ENCODE data around the gene SCAPER. TPM values are rescaled to one million over a fixed set of nuclear protein-coding genes. Genes with fewer than 3 reads are reported as not detected.

Gene SCAPER, protein sequence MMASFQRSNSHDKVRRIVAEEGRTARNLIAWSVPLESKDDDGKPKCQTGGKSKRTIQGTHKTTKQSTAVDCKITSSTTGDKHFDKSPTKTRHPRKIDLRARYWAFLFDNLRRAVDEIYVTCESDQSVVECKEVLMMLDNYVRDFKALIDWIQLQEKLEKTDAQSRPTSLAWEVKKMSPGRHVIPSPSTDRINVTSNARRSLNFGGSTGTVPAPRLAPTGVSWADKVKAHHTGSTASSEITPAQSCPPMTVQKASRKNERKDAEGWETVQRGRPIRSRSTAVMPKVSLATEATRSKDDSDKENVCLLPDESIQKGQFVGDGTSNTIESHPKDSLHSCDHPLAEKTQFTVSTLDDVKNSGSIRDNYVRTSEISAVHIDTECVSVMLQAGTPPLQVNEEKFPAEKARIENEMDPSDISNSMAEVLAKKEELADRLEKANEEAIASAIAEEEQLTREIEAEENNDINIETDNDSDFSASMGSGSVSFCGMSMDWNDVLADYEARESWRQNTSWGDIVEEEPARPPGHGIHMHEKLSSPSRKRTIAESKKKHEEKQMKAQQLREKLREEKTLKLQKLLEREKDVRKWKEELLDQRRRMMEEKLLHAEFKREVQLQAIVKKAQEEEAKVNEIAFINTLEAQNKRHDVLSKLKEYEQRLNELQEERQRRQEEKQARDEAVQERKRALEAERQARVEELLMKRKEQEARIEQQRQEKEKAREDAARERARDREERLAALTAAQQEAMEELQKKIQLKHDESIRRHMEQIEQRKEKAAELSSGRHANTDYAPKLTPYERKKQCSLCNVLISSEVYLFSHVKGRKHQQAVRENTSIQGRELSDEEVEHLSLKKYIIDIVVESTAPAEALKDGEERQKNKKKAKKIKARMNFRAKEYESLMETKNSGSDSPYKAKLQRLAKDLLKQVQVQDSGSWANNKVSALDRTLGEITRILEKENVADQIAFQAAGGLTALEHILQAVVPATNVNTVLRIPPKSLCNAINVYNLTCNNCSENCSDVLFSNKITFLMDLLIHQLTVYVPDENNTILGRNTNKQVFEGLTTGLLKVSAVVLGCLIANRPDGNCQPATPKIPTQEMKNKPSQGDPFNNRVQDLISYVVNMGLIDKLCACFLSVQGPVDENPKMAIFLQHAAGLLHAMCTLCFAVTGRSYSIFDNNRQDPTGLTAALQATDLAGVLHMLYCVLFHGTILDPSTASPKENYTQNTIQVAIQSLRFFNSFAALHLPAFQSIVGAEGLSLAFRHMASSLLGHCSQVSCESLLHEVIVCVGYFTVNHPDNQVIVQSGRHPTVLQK (N-terminal part only)
- total RNA-seq (2022; extraction: Qiagen RNA extraction), result 2.4 to 4.4 TPM (median 3.6 TPM) in 5 replicates

DNA sequence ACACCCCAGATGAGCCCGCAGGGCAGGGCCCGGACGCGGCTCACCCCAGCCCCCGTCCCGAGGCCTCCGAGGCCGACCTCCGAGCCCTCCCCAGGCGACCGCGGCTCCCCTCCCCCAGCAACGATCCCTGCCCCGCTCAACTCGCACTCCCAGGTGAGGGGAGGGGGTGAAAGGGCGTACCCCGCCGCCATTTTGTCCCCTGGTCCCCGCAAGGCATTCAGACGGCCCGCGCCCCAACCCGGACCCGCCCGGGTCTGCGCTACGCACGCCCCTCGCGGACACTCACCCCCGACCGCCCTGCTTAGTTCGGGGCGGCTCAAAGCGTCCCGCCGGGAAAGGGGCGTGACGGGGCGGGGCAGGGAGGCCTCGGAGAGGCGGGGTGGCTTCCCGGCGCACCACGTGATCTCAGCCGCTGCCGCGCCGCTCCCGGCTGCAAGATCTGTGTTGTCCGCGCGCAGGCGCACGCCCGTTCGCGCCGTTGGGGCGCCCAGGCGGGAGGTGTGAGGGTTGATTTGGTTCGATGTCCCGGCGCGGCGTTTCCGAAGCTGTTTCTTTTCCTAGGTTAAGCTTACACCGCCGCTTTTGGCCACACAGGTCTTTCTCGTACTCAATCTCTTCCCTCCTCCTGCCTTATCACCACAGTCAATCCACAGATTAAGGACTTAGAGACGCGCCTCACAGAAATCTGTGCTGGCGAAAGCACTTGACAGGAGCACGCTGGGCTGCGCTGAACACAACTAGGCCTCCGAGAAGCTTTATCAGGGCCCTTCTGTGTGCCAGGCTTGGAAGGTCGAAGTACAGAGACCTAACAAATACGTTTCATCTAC lies at the start of gene SCAPER:
Gene SCAPER, minus strand, starts transcription at position 328 of the 827 bp plus-strand sequence. CDS start 21,523 bp downstream, outside the sequence.

DNA sequence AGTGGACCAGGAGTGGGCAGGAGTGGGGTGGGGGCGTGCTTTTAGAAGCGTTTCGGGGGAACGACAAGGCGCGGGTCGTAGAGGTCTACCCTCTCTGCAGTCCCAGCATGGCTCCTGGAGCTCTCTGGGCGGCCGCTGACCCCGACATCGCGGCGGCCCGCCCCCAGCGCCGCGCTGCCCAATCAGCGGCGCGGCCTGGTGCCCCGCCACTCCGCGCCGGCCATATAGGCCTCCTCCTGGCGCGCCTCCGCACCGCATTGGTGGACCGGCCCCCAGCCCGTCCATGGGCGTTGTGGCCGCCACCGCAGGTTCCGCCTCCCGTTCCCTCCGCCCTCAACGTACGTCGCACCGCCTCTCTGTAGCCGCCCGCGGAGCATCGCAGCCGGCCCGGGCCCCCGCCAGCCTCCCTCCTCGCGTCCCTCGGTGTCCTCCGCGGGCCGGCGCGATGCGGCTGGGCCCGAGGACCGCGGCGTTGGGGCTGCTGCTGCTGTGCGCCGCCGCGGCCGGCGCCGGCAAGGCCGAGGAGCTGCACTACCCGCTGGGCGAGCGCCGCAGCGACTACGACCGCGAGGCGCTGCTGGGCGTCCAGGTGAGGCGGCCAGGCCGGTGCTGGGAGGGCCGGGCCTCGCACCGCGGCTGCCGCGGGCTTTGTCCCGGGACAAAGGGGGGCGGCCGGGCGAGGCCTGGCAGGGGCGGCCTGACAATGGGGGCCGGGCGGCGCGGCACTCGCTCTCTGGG lies 26.4 kb upstream of the SCAPER start, which contains the start of gene RCN2:
Gene RCN2, plus strand, starts transcription at position 353 of the 738 bp plus-strand sequence. Its CDS starts 93 bp downstream, at position 446.

DNA sequence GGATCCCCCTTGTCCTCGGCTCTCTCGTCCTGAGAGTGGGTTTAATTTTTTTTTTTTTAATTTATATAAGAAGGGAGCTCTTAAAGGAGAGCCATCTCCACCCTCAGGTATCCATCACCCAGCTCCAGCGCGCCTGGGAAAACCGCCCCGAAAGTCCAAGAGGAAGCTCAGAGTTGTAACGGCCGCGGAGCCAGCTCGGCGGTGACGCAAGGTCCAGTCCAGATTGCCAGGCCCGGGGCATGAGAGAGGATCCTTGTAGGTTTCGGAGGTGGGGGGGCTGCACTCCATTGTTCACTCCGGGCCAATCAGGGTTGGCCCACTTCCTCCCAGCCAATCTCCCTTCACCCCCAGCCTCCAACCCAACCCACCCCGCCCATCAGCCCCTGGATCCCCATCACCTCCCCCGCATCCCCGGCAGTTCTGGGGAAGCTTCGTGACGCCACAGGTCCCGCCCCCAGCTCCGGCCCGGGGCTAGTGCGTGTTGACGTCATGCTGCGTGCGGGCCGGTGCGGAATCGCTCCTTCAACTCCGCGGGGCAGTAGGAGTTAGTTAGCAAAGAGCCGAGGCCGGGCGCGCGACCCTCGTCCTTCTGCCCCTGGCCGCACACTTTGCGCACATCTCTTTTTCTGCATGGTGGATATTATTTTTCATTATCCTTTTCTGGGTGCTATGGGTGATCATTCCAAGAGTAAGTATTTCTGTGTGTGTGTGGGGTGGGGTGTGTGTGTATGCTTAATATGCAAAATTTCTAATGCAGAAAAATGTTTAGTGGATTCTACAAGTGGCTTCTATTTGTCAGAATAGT lies 568.7 kb downstream of the SCAPER start, which contains the start of gene ISL2:
Gene ISL2, plus strand, starts transcription at position 520 of the 805 bp plus-strand sequence. Its CDS starts 111 bp downstream, at position 631.

DNA sequence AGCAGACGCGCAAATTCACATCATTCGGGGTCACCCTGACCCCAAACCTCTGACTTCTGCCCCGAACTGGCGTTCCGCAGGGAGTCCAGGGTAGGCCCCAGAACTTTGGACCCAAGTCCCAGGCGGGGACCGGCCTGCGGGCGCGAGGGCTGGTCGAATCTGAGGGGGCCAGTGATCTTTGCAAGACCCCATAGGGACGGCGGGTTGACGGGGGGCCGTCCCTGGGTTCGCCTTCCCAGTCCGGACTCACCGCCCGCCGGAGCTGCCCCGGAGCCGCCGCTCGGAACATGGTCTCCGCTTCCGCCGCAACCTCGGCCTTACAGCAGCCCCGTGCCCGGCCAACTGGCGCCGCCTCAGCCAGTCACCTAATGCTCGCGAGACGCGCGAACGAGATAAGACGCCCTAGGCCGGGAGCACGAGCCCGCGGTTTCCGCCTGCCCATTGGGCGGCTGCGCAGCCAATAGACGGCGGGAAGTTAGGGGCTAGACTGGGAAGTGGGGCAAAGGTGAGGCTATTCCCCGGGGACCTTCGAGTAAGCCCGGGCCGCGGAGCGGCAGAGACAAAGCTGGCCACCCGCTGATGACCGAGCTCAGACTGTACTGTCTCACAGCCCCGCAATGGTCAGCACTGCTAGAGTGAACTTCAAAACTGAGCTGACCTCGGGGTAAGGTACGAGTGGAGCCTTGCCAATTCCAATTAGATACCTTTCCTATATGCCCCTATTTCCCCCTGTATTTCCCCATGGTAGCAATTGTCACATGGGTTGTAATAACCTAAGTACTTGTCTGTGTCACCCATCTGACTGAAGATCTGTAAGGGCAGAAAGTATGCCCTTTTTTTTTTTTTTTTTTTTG lies 593.8 kb downstream of the SCAPER start, which contains the start of gene ETFA:
Gene ETFA, minus strand, starts transcription at position 370 of the 854 bp plus-strand sequence. Its CDS starts 81 bp downstream, at position 289.

Other genes with a start within 250 kb of the SCAPER start
- gene RCN2, start 26.4 kb upstream of the SCAPER start, total RNA-seq (2022; extraction: Qiagen RNA extraction), result 55.6 to 67.6 TPM (median 63.1 TPM) in 5 replicates
- gene PSTPIP1, start 89.8 kb upstream of the SCAPER start, total RNA-seq (2022; extraction: Qiagen RNA extraction), result not detected in 5 replicates
- gene TSPAN3, start 165.8 kb upstream of the SCAPER start, total RNA-seq (2022; extraction: Qiagen RNA extraction), result 366 to 474 TPM (median 430 TPM) in 5 replicates

All from A549 treated with Mapracorat at 1 μM for 4 hours (cell line).